Stimulated activated CD4-positive, alpha-beta T cell treated with anti-CD3 and anti-CD28 coated beads, Interleukin-1b, Interleukin-23, amount 100 ng/mL, for 48 hours (primary cell): ENCODE data around the gene SIPA1L3.

Source experiments
- DNase-seq: peaks from one replicate; pipeline ENCODE4 v3.0.0-alpha.2; 2020

The SIPA1L3 gene

GRCh38 chr19:37947778-37948177, 40.8 kb downstream of the SIPA1L3 start:
- no peak for DNase-seq

DNA sequence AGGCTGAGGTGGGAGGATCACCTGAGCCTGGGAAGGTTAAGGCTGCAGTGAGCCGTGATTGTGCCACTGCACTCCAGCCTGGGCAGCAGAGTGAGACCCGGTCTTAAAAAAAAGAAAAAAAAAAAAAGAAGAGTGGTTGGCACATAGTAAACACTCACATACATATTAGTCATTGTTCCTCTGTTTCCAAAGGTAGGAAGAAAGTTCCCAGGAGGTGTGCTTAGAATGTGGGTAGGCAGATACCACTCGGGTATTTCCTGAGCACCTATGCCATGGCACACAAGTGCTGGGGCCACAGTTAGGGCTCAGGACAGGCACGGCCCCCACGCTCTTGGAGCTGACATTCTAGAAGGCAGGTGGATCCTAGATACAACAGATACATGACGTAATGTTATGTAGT, 41.4 kb downstream of the SIPA1L3 start:
- DNase-seq: no peak

- DNase-seq: no peak
Measured at GRCh38 chr19:37950471-37951175, 43.6 kb downstream of the SIPA1L3 start.

DNA sequence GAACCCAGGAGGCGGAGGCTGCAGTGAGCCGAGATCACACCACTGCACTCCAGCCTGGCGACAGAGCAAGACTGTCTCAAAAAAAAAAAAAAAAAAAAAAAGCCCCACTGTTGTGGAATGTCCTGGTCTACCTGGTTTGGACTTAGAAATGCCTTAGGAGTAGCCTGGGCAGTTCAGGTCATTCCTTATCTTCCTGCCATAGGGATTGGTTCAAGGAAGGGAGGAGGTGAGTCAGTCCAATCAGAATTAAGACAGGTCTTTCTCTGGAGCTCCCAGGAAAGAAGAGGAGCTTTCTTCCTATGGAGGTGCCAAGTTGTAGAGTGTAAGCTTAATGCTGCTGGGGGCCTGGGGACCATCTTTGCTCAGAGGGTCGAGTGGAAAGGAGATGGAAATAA, 44.8 kb downstream of the SIPA1L3 start:
- DNase-seq: no peak

DNA sequence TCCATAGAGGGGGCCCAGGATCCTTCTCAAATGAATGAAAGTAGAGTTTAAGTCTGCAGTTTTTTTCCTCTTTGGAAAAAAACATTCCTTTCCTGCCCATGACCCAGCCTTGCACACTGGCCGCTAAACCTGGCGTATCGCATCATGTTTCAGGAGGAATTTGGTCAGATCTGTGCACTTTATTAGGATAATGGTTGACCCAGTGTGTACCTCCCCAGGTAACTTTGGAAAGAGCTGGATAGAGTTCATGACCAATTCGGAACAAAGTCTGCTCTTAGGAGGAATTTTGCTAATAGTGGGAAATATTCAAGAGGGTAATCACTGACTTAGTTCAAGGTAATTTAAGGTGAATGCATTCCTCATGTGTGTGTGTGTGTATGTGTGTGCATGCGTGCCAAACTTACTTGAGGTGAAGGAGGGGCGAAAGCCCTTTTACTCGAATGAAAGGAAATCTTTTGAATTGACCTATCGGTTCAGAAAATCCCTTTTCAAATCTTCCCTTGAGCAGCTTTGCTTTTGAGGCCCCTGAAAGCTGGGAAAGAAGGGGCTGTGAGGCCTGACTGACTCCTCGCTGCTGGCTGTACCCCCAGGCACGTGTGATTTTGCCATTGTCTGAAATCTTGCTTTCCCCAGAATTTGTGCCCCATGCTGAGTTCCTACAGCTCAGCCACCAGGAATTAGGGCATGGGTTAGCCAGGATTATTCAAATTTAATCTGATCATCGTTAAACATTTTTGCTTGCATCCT, 46.3 kb downstream of the SIPA1L3 start:
- DNase-seq: no peak

- DNase-seq: no peak
Measured at GRCh38 chr19:37953918-37954303, 46.9 kb downstream of the SIPA1L3 start.

DNA sequence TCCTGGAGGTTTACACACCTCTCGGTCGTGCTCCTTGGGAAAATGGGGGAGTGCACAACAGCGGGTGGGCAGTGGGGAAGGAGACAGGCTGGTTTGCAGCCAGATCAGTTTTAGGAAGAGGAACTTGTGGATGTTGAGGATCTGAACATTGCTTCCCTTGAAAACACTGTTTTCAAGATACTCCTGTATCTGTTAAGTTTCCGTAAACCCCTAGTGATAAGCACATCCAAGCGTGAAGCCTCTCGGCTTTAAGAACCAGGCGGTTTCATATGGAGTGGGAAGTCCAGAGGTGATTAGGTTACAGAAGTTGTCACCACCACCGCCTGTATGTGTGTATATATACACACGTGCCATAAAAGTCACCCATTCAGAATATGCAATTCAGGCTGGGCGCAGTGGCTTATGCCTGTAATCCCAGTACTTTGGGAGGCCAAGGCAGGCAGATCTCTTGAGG, 47.4 kb downstream of the SIPA1L3 start:
- DNase-seq: no peak

- DNase-seq: no peak
Measured at GRCh38 chr19:37955986-37956385, 49.0 kb downstream of the SIPA1L3 start.

DNA sequence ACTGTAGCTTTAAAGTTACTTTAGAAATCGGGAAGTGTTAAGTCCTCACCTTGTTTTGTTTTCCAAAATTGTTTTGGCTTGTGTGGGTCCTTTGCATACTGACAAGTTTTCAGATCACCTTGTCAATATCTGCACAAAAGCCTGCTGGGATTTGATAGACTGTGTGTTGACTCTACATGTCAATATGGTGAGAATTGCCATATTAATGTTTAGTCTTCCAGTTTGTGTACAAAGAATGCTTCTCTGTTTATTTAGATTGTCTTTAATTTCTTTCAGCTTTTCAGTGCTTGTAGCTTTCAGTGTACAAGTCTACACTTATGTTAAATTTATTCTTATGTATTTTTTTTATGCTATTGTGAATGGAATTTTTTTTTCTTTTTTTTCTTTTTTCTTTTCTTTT, 50.2 kb downstream of the SIPA1L3 start:
- DNase-seq: no peak

DNA sequence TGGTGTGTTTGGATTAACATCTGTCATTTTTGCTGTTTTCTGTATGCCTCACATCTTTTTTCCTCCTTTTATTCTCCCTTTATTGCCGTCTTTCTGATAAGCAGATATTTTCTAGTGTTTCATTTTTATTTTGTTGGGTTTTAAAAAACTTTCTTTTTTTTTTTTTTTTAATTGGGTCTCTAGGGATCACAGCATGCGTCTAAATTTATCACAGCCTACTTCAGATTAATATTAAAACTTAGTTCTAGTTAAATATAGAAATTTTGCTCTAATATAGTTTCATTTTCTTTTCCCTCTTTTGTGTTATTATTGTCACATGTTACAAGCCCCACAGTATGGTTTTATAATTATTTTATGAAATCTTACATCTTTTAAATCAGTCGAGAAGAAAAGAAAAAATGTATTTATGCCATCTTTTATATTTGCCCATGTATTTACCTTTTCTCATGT, 52.7 kb downstream of the SIPA1L3 start:
- no peak for DNase-seq

- no peak for DNase-seq
Measured at GRCh38 chr19:37961198-37961597, 54.2 kb downstream of the SIPA1L3 start.

DNA sequence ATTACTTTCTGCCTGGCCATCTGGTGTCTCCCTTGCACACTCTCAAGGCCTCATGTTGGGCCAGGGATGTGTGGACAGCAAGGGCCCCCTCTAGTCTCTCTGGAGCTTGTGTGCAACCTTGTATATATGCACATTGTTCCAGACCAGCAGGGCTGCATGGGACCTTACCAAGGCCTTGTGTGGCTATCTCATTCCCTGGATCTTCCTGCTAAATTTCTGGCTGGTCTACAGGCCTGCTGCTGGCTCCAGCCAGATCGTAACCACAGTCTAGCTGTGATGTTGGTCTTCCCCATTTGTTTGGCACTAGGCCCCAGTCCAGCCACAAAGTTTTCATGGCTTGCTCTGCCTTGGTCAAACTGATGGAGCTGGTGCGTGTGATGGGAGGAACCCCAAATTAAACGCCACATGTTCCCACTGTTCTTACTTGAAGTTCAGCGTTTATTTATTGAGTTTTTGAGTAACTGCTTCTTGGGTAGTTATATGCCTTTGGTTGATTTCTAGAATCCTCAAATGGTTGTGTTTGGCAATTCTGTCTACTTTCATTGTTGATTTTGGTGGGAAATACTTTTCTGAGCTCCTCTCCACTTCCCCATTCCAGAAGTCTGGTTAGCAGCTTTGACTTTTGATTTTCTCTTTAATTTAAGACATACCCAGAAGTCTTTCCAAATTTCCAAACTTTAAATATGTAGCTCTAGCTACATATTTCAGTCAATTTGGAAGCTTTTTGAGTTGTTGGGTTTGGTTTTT, 56.4 kb downstream of the SIPA1L3 start:
- DNase-seq: no peak

DNA sequence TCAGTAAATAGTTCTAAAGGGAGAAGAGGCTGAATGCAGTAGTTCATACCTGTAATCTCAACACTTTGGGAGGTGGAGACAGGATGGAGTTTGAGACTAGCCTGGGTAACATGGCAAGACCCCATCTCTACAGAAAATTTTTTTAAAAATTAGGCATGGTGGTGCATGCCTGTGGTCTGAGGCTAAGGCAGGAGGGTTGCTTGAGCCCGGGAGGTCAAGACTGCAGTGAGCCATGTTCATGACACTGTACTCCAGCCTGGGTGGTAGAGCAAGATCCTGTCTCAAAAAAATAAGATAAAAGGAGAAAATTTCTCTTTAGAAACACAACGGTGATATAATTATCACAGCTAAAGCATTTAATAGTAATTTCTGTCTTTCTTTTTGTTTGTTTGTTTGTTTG, 57.1 kb downstream of the SIPA1L3 start:
- no peak for DNase-seq

- DNase-seq: no peak
Measured at GRCh38 chr19:37966211-37966661, 59.2 kb downstream of the SIPA1L3 start.

GRCh38 chr19:37966662-37967231, 59.7 kb downstream of the SIPA1L3 start:
- DNase-seq: no peak

GRCh38 chr19:37969695-37970094, 62.7 kb downstream of the SIPA1L3 start:
- DNase-seq: no peak

- DNase-seq: no peak
Measured at GRCh38 chr19:37970699-37971098, 63.7 kb downstream of the SIPA1L3 start.

DNA sequence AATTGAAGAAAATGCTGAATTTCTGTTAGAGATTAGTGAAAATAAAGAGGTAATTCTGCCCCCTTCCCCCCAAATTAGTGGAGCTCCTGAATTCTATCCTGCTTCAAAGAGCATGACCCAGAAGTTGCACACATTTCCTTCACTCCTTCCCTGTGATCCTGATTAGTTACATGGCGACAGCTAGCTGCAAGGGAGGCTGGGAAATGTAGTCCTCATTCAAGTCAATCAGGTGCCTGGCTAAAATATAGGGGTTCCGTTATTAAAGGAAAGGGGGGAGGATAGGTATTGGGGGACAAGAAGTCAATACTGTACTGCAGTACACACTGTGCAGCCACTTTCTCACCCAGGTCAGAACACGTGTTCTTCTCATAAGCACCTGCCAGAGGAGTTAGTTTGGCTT, 65.8 kb downstream of the SIPA1L3 start:
- no peak for DNase-seq

- DNase-seq: no peak
Measured at GRCh38 chr19:37973666-37974065, 66.7 kb downstream of the SIPA1L3 start.

DNA sequence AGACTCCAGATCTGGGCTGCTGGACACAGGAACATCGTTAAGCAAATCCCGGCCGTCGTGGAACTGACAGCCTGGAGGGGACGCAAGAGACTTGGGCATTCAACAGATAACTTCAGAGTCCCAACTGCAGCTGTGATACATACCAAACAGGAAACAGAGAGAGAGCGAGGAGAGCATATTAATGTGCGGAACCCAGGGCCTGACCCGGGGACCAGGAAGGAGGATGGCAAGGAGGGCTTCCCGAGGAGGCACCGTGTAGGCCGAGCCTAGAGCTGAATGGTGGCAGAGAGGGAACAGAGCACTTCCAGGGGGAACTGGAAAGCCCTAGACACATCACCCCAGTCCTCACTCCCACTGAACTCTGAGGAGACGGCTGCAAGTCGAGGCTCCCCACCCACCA, 68.1 kb downstream of the SIPA1L3 start:
- no peak for DNase-seq

DNA sequence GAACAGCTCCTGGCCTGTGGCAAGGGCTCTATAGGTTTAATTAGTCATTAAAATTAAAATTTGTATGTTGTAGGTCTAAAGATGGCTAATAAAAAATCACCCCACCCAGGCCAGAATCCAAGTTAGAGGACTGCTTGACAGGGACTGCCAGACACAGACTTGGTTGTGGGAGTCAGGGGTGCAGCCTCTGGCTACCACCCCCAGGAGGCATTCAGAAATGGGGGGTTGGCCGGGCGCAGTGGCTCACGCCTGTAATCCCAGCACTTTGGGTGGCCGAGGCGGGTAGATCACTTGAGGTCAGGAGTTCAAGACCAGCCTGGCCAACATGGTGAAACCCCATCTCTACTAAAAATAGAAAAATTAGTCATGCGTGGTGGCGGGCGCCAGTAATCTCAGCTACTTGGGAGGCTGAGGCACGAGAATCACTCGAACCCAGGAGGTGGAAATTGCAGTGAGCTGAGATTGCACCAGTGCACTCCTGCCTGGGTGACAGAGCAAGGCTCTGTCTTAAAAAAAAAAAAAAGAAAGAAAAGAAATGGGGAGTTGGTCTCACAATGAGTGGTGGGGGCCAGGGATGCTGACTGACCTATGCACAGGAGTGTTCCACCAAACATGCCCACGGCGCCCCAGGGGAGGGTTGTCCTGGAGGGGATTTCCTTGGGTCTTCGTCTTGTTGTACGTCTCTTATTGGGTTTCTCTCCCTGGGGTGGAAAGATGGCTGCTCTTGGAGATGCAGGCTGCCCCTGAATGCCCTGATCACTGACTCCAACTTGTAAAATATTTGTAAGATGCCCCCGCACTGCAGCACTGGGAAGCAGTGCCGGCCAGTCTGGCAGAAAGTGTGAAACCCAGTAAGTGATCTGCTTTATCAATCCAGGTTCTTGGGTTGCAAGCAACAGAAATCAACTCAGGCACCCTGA, 68.8 kb downstream of the SIPA1L3 start:
- no peak for DNase-seq

DNA sequence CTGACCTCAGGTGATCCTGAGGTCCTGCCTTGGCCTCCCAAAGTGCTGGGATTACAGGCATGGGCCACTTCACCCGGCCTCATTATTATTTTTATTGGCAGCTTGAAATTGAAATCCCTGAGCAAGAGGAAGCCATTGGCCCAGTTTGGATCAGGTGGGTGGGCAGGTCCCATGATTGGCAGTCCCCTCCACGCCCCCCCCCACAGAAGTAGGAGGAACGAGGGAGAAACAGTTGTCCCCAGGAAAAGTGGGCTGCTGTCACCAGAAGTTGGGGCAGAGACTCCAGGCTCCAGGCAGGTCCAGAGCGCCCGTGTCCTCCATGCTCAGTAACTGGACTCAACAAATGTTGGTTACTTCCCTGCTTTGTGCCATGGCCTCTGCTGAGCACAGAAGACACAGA, 70.4 kb downstream of the SIPA1L3 start:
- no peak for DNase-seq
